Measurements from ENCODE around the gene APBA1. TPM values are rescaled to one million over a fixed set of nuclear protein-coding genes. Genes with fewer than 3 reads are reported as not detected.

APBA1 gene
- total and polyA plus RNA-seq, 2 donors (not counting 1 experiment from before 2014, with no cell fraction given): 0.01 to 0.05 TPM

DNA sequence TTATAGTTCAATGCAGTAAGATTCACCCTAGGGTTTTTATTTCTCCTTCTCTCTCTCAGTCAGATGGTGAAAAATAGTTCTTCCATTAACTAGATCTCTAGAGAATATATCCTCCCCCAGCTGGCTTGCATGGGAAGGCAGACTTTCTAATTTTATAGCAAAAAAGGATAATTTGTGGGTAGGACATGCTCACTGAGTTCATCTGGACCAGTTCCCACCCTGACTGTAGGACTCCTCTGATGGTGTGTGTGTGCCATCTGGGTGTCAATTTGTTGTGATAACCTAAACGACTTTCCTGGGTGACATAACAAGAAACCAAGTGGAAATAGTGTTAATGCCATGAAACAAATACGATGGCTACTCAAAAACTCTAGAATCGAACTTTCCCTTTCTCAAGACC lies 44.9 kb downstream of the APBA1 start:
- Mint-ChIP-seq H3K27me3 (peaks cover 32% of the 10 kb centered on the region), H3K4me3 (no peak overlapping the region), H3K9me3 (ENCODE audit: insufficient read depth) (peaks cover 4% of the 10 kb centered on the region), H3K27ac (no peak overlapping the region), H3K4me1 (no peaks in the 10 kb centered on the region)
- intact Hi-C loops (cut with micrococcal nuclease): no loop called here
- no peak for DNase-seq
- no peak for TF ChIP-seq EZH2 (IDR thresholded peaks at IDR 0.05; ENCODE audit: borderline replicate concordance, insufficient read depth, low read depth, low read length, poor library complexity, severe bottlenecking)
- TF ChIP-seq, protein P1, sequence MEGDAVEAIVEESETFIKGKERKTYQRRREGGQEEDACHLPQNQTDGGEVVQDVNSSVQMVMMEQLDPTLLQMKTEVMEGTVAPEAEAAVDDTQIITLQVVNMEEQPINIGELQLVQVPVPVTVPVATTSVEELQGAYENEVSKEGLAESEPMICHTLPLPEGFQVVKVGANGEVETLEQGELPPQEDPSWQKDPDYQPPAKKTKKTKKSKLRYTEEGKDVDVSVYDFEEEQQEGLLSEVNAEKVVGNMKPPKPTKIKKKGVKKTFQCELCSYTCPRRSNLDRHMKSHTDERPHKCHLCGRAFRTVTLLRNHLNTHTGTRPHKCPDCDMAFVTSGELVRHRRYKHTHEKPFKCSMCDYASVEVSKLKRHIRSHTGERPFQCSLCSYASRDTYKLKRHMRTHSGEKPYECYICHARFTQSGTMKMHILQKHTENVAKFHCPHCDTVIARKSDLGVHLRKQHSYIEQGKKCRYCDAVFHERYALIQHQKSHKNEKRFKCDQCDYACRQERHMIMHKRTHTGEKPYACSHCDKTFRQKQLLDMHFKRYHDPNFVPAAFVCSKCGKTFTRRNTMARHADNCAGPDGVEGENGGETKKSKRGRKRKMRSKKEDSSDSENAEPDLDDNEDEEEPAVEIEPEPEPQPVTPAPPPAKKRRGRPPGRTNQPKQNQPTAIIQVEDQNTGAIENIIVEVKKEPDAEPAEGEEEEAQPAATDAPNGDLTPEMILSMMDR (IDR thresholded peaks at IDR 0.05): no peak
- H3K27me3 ChIP-seq (replicated peaks in 1 of 4; ENCODE audit: control extremely low read depth in 1 of 4, control insufficient read depth in 3 of 4, insufficient read depth in 4 of 4, low read length in 3 of 4): peaks cover 0 to 3% (median 0%) of the 10 kb centered on the region in 4 experiments
- WGBS (ENCODE audit: insufficient coverage): 69% methylated on average over 3 of the region's 3 CpGs
- H4K20me1 ChIP-seq (ENCODE audit: control insufficient read depth, insufficient read depth, low read length, poor library complexity, severe bottlenecking): no peaks in the 10 kb centered on the region
- H3K9me3 ChIP-seq (ENCODE audit: control extremely low read depth in 1 of 3, control insufficient read depth in 2 of 3, insufficient read depth in 1 of 3, low read length in 2 of 3): peaks cover 0 to 3% (median 0%) of the 10 kb centered on the region in 3 donors
- H3K4me2 ChIP-seq (replicated peaks; ENCODE audit: low read depth, low read length, poor library complexity, severe bottlenecking): no peak overlapping the region
- CTCF ChIA-PET: no interaction called here
- no peaks in the 10 kb centered on the region for H3K36me3 ChIP-seq (replicated peaks in 1 of 2; ENCODE audit: control extremely low read depth in 1 of 2, control insufficient read depth in 1 of 2, extremely low read depth in 1 of 2, insufficient read depth in 2 of 2, low read length in 1 of 2)
- no peak overlapping the region for H2AFZ ChIP-seq (ENCODE audit: insufficient read depth, low read depth, low read length, poor library complexity, severe bottlenecking)
- no peaks in the 10 kb centered on the region for H3K4me1 ChIP-seq (ENCODE audit: control insufficient read depth in 2 of 2, insufficient read depth in 2 of 2, low read length in 2 of 2)
- H3K27ac ChIP-seq (ENCODE audit: low read length in 2 of 2): no peak overlapping the region
- ATAC-seq (ENCODE audit: low read depth): no peak
- POLR2A ChIA-PET: no interaction called here
- H3K9ac ChIP-seq (ENCODE audit: low read length): no peak overlapping the region
- no peaks in the 10 kb centered on the region for H3K79me2 ChIP-seq (ENCODE audit: control insufficient read depth, insufficient read depth, low read length)
- no peak overlapping the region for H3K4me3 ChIP-seq (ENCODE audit: control extremely low read depth in 1 of 5, extremely low read depth in 1 of 5, insufficient read depth in 1 of 5, low read depth in 2 of 5, low read length in 4 of 5)

GRCh38 chr9:69623276-69623675 lies 48.9 kb downstream of the APBA1 start:
- intact Hi-C loops (cut with micrococcal nuclease): no loop called here
- CTCF ChIA-PET: no interaction called here

More at GRCh38 chr9:69623276-69623675, 48.9 kb downstream of the APBA1 start:
- Histone ChIP-seq H3K79me2 (ENCODE audit: control insufficient read depth, insufficient read depth, low read length) (no peaks in the 10 kb centered on the region), H4K20me1 (ENCODE audit: control insufficient read depth, insufficient read depth, low read length, poor library complexity, severe bottlenecking) (no peaks in the 10 kb centered on the region), H3K4me1 (ENCODE audit: control insufficient read depth in 2 of 2, insufficient read depth in 2 of 2, low read length in 2 of 2) (no peaks in the 10 kb centered on the region), H3K4me3 (ENCODE audit: control extremely low read depth in 1 of 5, extremely low read depth in 1 of 5, insufficient read depth in 1 of 5, low read depth in 2 of 5, low read length in 4 of 5) (no peak overlapping the region), H3K9ac (ENCODE audit: low read length) (no peak overlapping the region), H3K27me3 (replicated peaks in 1 of 4; ENCODE audit: control extremely low read depth in 1 of 4, control insufficient read depth in 3 of 4, insufficient read depth in 4 of 4, low read length in 3 of 4) (no peaks in the 10 kb centered on the region), H3K36me3 (replicated peaks in 1 of 2; ENCODE audit: control extremely low read depth in 1 of 2, control insufficient read depth in 1 of 2, extremely low read depth in 1 of 2, insufficient read depth in 2 of 2, low read length in 1 of 2) (no peaks in the 10 kb centered on the region), H2AFZ (ENCODE audit: insufficient read depth, low read depth, low read length, poor library complexity, severe bottlenecking) (no peak overlapping the region), H3K9me3 (ENCODE audit: control extremely low read depth in 1 of 3, control insufficient read depth in 2 of 3, insufficient read depth in 1 of 3, low read length in 2 of 3) (peaks cover 0 to 3% (median 0%) of the 10 kb centered on the region in 3 donors), H3K27ac (ENCODE audit: low read length in 2 of 2) (no peak overlapping the region), H3K4me2 (replicated peaks; ENCODE audit: low read depth, low read length, poor library complexity, severe bottlenecking) (no peak overlapping the region)
- H3K9me3 Mint-ChIP-seq (ENCODE audit: insufficient read depth): no peaks in the 10 kb centered on the region
- POLR2A ChIA-PET: no interaction called here
- H3K4me1 Mint-ChIP-seq: no peaks in the 10 kb centered on the region
- ATAC-seq (ENCODE audit: low read depth): no peak
- WGBS (ENCODE audit: insufficient coverage): no CpG with 5 or more reads among the region's 3 CpGs
- no peak overlapping the region for H3K4me3 Mint-ChIP-seq
- peaks cover 21% of the 10 kb centered on the region for H3K27me3 Mint-ChIP-seq
- no peak for DNase-seq
- no peak overlapping the region for H3K27ac Mint-ChIP-seq
- TF ChIP-seq, protein P1 (IDR thresholded peaks at IDR 0.05): no peak
- no peak for TF ChIP-seq EZH2 (IDR thresholded peaks at IDR 0.05; ENCODE audit: borderline replicate concordance, insufficient read depth, low read depth, low read length, poor library complexity, severe bottlenecking)

Measured in B cell (primary cell).